D721Med (cell line): ENCODE results near the gene MUC2.

Source experiments
- DNase-seq: peaks from one replicate; pipeline ENCODE4 v3.0.0; 2011; ENCODE audit warnings: low spot score; ENCODE audit not compliant: insufficient read length
- FAIRE-seq: peaks from 2 replicates; lab custom pipeline; 2011; peaks lifted over from hg19 to GRCh38; lab: Jason Lieb, UNC
- TF ChIP-seq, protein P1 (sequence below): IDR thresholded peaks from 2 replicates; pipeline ENCODE4 v1.5.1; 2012; ENCODE audit warnings: mild to moderate bottlenecking, control low read depth; ENCODE audit not compliant: insufficient read depth; ENCODE audit errors: missing control alignments

MUC2 gene

GRCh38 chr11:1048375-1049070, 26.2 kb upstream of the MUC2 start:
- TF ChIP-seq, protein P1, sequence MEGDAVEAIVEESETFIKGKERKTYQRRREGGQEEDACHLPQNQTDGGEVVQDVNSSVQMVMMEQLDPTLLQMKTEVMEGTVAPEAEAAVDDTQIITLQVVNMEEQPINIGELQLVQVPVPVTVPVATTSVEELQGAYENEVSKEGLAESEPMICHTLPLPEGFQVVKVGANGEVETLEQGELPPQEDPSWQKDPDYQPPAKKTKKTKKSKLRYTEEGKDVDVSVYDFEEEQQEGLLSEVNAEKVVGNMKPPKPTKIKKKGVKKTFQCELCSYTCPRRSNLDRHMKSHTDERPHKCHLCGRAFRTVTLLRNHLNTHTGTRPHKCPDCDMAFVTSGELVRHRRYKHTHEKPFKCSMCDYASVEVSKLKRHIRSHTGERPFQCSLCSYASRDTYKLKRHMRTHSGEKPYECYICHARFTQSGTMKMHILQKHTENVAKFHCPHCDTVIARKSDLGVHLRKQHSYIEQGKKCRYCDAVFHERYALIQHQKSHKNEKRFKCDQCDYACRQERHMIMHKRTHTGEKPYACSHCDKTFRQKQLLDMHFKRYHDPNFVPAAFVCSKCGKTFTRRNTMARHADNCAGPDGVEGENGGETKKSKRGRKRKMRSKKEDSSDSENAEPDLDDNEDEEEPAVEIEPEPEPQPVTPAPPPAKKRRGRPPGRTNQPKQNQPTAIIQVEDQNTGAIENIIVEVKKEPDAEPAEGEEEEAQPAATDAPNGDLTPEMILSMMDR, result no peak
- FAIRE-seq (no peak), DNase-seq (no peak)

- TF ChIP-seq, protein P1, result no peak
- FAIRE-seq, result no peak
- no peak for DNase-seq
Measured at GRCh38 chr11:1049071-1049405, 25.6 kb upstream of the MUC2 start.

- no peak for DNase-seq
- FAIRE-seq, result no peak
- TF ChIP-seq, protein P1, result no peak
Measured at GRCh38 chr11:1049431-1049891, 25.2 kb upstream of the MUC2 start.

DNA sequence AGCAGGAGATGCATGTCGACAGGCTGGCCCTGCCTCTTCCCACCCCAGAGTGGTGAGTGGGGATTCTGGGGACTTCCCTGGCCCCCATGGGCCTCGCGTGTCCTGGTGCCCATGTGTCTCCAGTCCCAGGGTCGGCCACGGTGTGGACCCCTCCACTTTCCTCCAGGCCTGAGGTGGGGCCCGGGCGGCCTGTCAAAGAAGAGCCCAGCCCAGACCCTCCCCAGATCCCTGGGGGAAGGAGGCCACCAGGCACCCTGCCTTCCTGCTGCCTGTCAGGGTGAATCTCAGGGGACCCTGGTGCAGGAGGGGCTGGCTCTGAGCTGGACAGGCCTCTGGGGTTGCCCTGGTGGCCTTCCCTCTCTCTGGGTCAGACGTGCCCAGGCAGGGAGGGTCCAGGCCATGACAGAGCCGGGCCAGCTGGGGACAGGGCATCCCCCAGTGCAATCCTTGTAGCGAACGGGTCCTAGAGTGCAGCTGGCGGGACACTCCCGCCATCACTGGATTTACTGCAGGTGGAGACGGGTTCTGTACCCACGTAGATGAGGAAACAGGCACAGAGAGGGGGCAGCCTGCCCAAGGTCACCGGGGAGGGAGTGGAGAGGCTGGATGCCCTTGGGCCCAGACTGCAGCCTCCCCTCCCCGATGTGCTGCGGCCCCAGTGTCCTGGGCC, 24.6 kb upstream of the MUC2 start:
- TF ChIP-seq, protein P1, result no peak
- DNase-seq (no peak), FAIRE-seq (no peak)

DNA sequence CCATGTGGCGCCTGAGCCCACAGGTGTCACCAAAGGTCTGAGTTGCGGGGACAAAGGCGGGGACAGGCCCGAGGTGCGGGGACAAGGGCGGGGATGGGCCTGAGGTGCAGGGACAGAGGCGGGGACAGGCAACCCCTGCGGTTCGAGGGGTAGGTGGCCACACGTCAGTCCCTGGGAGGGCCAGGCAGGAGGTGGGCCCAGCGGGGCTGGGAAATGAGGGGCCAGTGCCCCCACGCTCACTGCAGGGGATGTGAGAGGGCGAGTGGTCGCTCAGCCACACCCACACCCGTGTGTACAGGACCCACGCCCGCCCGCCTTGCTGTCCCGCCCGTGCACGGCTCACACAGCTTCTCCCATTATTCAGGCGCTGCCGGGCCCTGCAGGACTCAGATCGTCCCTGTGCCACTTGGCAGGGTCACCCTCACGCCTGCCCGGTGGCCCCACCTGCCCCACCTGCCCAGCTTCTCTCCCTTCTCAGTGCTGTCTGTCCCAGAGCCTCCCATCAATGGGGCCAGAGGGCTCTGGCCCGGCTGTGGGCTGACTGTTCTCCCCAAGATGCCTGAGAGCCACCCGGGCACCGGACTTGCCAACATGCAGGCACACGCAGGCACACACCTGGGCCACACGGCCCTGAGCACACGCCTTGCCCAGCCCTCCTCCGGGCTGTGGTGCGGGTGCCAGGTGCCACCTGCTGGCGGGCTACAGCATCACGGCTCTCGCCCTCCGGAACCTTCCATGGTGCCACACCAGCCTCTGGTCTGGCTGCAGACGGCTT, 23.9 kb upstream of the MUC2 start:
- TF ChIP-seq, protein P1, result peak; percentile 89
- DNase-seq (peak; percentile 70), FAIRE-seq (no peak)

DNA sequence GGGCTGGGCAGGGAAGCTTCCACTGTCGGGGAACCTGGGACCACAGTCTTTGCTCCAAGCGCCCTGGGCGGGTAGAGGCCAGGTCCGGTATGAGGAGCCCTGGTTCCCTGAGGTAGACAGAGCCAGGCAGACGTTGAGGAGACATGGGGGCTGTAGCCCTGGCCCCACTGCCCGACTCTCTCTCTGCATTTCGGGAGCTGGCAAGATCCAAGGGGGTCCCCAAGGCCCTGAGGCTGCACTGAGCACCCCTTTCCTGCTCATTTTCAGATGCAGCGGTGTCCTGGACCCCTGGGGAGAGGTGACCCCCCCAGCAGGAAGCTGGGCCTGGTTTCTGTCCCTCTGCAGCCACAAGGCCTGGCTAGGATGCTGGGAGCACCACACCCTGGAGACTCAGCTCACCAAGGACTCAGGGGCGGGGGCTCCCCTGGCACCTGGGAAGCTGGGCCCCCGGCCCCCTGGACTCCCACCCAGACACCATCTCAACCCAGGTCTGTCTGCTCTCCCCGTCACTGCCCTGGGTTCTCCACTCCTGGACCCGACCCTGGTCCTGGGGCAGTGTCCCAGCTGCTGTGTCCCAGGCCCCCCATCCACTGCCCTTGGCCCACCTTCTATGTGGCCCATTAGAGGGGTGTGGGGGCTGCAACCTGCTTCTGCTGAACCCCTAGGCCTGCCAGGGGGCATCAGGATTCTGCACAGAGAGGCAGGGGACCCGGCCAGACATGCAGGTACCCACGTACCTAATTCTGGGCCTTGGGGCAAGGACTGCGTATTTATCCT, 23.1 kb upstream of the MUC2 start:
- DNase-seq (no peak), FAIRE-seq (no peak)
- TF ChIP-seq, protein P1, result no peak
